ENCODE measurements around the gene AUNIP.

The AUNIP gene

GRCh38 chr1:25794325-25794724 lies 64.9 kb downstream of the AUNIP start:
- DNase-seq (ENCODE audit: low read depth), result no peak

- DNase-seq (ENCODE audit: low read depth), result no peak
Measured at GRCh38 chr1:25793585-25794170, 65.6 kb downstream of the AUNIP start.

- DNase-seq (ENCODE audit: low read depth), result no peak
Measured at GRCh38 chr1:25792115-25792514, 67.1 kb downstream of the AUNIP start.

GRCh38 chr1:25790472-25790871 lies 68.8 kb downstream of the AUNIP start:
- DNase-seq (ENCODE audit: low read depth), result no peak

- no peak for DNase-seq (ENCODE audit: low read depth)
Measured at GRCh38 chr1:25787760-25788166, 71.5 kb downstream of the AUNIP start.

GRCh38 chr1:25786887-25787759 lies 72.1 kb downstream of the AUNIP start:
- DNase-seq (ENCODE audit: low read depth), result no peak

- no peak for DNase-seq (ENCODE audit: low read depth)
Measured at GRCh38 chr1:25785333-25786067, 73.8 kb downstream of the AUNIP start.

- no peak for DNase-seq (ENCODE audit: low read depth)
Measured at GRCh38 chr1:25784575-25785051, 74.6 kb downstream of the AUNIP start.
